ENCODE measurements around the gene ARMC7. TPM values are rescaled to one million over a fixed set of nuclear protein-coding genes. Genes with fewer than 3 reads are reported as not detected.
A peak's percentile ranks its signal among the peaks of the same experiment; 100 is the strongest.

Gene ARMC7
- total and polyA plus RNA-seq, 8 donors: 2.2 to 26.8 (median 11.4) TPM

DNA sequence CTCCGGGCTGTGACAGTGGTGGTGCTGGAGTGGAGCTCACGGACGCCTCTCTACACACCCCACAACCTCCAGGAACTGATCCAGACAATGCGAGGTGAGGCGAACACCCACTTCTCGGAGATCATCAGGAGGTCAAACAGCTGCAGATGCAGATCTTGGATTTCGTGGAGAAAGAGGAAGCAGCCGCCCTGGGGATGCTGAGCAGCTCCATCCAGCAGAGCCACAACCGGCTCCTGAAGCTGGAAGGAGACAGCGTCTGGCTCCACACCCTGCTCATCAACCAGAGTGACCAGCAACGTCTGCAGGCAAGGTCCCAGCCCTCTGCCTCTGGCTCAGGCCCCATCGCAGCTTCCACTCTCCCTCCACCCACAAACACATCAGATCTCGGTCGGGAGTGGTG, 35.2 kb upstream of the ARMC7 start:
- Histone ChIP-seq H3K9me3 (no peaks in the 10 kb centered on the region), H3K4me1 (peaks cover 25 to 30% (median 27%) of the 10 kb centered on the region in 4 donors), H3K27ac (no peak overlapping the region), H3K36me3 (no peaks in the 10 kb centered on the region), H3K4me3 (no peak overlapping the region), H3K27me3 (no peaks in the 10 kb centered on the region)
- intact Hi-C loops (cut with DNase I; ENCODE audit: low total_unique reads): no loop called here
- 71 to 92% (median 87%) methylated on average over 12 to 14 of the region's 14 CpGs for WGBS, 5 donors
- TF ChIP-seq EP300 (IDR thresholded peaks at IDR 0.05) (no peak), POLR2AphosphoS5 (IDR thresholded peaks at IDR 0.05) (no peak), POLR2A (IDR thresholded peaks at IDR 0.05) (no peak)
- TF ChIP-seq, protein P1, sequence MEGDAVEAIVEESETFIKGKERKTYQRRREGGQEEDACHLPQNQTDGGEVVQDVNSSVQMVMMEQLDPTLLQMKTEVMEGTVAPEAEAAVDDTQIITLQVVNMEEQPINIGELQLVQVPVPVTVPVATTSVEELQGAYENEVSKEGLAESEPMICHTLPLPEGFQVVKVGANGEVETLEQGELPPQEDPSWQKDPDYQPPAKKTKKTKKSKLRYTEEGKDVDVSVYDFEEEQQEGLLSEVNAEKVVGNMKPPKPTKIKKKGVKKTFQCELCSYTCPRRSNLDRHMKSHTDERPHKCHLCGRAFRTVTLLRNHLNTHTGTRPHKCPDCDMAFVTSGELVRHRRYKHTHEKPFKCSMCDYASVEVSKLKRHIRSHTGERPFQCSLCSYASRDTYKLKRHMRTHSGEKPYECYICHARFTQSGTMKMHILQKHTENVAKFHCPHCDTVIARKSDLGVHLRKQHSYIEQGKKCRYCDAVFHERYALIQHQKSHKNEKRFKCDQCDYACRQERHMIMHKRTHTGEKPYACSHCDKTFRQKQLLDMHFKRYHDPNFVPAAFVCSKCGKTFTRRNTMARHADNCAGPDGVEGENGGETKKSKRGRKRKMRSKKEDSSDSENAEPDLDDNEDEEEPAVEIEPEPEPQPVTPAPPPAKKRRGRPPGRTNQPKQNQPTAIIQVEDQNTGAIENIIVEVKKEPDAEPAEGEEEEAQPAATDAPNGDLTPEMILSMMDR (IDR thresholded peaks at IDR 0.05): no peak
- DNase-seq: no peak

DNA sequence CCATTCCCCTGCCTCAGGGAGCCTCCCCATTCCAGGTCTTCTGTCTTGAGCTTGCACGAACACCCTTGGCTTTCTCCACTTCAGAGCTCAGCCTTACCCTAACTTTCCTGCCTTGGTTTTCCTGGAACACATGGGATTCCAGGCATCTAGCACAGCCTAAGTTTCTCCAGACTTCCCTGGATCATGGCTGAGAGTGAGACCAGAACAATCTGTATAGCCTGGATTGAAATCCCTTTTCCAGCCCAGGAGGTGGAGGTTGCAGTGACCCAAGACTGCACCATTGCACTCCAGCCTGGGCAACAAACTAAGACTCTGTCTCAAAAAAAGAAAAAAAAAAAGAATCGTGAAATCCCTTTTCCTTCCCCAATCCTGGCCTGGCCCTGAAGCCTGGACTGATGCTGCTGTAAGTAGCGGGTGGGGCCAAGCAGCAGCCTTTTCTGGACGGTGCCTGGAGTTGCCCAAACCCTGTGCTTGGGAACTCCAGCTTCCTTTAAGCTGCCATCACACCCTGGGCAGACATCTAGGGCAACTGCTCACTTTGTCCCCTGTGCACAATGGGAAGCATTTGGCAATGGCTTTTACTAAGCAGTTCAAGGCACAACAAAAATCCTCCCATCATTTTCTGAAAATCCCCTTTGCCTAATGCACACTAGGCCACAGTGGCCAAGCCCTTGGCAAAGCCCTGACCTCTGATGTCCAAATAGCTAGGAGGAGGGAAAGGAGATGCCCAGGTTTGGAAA, 34.0 kb upstream of the ARMC7 start:
- TF ChIP-seq, protein P1 (IDR thresholded peaks at IDR 0.05): no peak
- TF ChIP-seq POLR2AphosphoS5 (IDR thresholded peaks at IDR 0.05) (no peak), EP300 (IDR thresholded peaks at IDR 0.05) (no peak), POLR2A (IDR thresholded peaks at IDR 0.05) (no peak)
- intact Hi-C loops (cut with DNase I; ENCODE audit: low total_unique reads): no loop called here

DNA sequence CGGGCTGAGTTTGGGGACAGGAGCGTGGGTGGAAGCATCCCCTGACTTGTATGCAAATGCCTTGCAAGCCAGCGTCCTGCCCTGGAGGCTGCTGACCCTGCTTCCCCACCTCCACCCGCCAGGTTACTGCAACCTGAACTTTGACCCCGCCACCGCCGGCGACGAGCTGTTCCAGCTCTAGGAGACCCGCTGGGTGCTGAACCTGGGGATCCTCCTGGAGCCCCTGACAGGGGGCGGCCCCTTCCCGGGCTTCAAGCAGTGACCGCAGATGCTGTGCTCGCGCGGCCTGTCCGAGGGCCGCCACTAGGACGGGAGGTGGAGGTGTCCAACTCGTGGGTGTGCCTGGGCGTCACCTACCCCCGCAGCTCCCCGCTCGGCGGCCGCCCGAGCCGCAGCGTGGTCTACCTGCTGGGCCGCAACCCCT, 32.7 kb upstream of the ARMC7 start:
- Histone ChIP-seq H3K27me3 (no peaks in the 10 kb centered on the region), H3K27ac (peak overlapping the region; percentile 77 to 87 (median 82)), H3K4me1 (peaks cover 25 to 37% (median 29%) of the 10 kb centered on the region in 4 donors), H3K9me3 (no peaks in the 10 kb centered on the region), H3K36me3 (no peaks in the 10 kb centered on the region), H3K4me3 (peak overlapping the region; percentile 37 to 49 (median 45))
- DNase-seq: no peak
- TF ChIP-seq POLR2AphosphoS5 (IDR thresholded peaks at IDR 0.05) (no peak), EP300 (IDR thresholded peaks at IDR 0.05) (no peak)
- intact Hi-C loops (cut with DNase I; ENCODE audit: low total_unique reads): no loop called here
- WGBS, 5 donors: 15 to 93% (median 18%) methylated on average over 2 to 30 of the region's 30 CpGs; no CpG with 5 or more reads in 1 of the 5 donors

More for the DNA sequence above, 34.0 kb upstream of the ARMC7 start:
- H3K4me1 ChIP-seq: peaks cover 25 to 37% (median 29%) of the 10 kb centered on the region in 4 donors
- no peaks in the 10 kb centered on the region for H3K36me3 ChIP-seq
- WGBS, 5 donors: 49 to 75% (median 68%) methylated on average over 4 of the region's 4 CpGs
- H3K4me3 ChIP-seq: no peak overlapping the region
- H3K9me3 ChIP-seq: no peaks in the 10 kb centered on the region
- no peak for DNase-seq
- peak overlapping the region in 1 of 5 donors; percentile 87 for H3K27ac ChIP-seq
- H3K27me3 ChIP-seq: no peaks in the 10 kb centered on the region

DNA sequence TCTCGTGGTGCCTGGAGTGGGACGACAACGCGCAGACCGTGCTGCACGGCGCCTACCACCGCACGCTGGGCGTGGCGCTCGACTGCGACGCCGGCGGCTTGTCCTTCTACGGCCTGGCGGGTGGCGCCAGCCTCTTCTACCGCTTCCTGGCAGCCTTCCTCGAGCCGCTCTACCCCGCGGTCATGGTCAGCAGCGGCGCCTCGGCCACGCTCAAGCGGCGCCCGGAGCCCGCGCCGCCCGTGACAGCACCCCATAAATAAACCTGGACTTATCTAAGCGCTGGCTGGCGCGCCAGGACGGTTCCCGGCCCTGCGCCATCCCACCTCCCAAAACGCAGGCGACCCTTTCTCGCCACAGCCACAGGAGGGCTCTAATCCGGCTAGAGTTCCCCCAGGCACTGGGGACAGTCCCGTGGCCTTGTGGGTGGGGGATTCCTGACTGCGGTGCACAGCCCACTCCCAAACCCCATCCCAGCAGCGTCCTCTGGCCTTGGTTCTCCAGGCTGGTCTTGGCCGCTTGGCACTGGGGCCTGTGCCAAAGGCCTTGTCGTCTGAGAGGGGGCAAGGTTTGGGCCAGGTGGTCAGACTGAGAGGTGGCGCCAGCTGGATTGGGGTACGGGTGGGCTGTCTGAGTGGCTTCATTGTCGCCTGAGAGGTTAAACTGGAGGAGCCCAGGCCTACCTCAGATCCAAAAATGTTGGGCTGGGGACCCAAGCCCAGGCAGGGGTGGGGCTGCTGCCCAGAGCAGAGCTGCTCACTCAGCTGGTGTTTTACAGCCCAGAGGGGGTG, 32.1 kb upstream of the ARMC7 start:
- peak; percentile 83 to 89 for DNase-seq
- 7 to 21% (median 8%) methylated on average over 8 to 53 of the region's 53 CpGs for WGBS, 5 donors
- Histone ChIP-seq H3K4me3 (peak overlapping the region; percentile 37 to 49 (median 45)), H3K27ac (peak overlapping the region; percentile 77 to 87 (median 82)), H3K4me1 (peaks cover 25 to 37% (median 29%) of the 10 kb centered on the region in 4 donors), H3K27me3 (no peaks in the 10 kb centered on the region), H3K36me3 (no peaks in the 10 kb centered on the region), H3K9me3 (no peaks in the 10 kb centered on the region)
- TF ChIP-seq, protein P1 (IDR thresholded peaks at IDR 0.05): peak in 2 of 7 experiments; percentile 12 to 26
- TF ChIP-seq POLR2AphosphoS5 (IDR thresholded peaks at IDR 0.05) (peak; percentile 19 to 55 (median 29)), EP300 (IDR thresholded peaks at IDR 0.05) (no peak)
- intact Hi-C loops (cut with DNase I; ENCODE audit: low total_unique reads): no loop called here
